GM23338 (cell line): ENCODE data around the gene KATNIP. TPM values are rescaled to one million over a fixed set of nuclear protein-coding genes. Genes with fewer than 3 reads are reported as not detected.

Source experiments
- ATAC-seq: fragments of 200-7000 bp; cut with Tn5 transposase; 3 replicates; pipeline ENCODE4 v1.9.1; 2020
- DNase-seq: peaks from one replicate; pipeline ENCODE4 v3.0.0-alpha.2; 2015; ENCODE audit warnings: low spot score
- H2AFZ ChIP-seq: fragments of 200-600 bp; sonication (generic); 2 replicates; pipeline ENCODE4 v1.8.0; 2016; ENCODE audit warnings: antibody characterized with exemption, mild to moderate bottlenecking, moderate library complexity
- H3F3A ChIP-seq: fragments of 200-600 bp; sonication (generic); replicated peaks from 2 replicates; pipeline ENCODE4 v1.8.0; 2017; ENCODE audit warnings: antibody characterized with exemption, mixed run types, low read depth
- H3K27ac ChIP-seq: fragments of 200-600 bp; sonication (generic); 2 replicates; pipeline ENCODE4 v1.6.1; 2016; ENCODE audit warnings: low read depth
- H3K27me3 ChIP-seq: fragments of 200-600 bp; sonication (generic); 2 replicates; pipeline ENCODE4 v1.8.0; 2016; ENCODE audit warnings: mild to moderate bottlenecking, mixed run types, moderate library complexity; ENCODE audit not compliant: insufficient read depth
- H3K36me3 ChIP-seq: fragments of 200-600 bp; sonication (generic); 2 replicates; pipeline ENCODE4 v1.8.0; 2016; ENCODE audit warnings: mild to moderate bottlenecking; ENCODE audit not compliant: insufficient read depth
- H3K4me1 ChIP-seq: fragments of 200-600 bp; sonication (generic); 2 replicates; pipeline ENCODE4 v1.8.0; 2016; ENCODE audit warnings: mild to moderate bottlenecking, moderate library complexity; ENCODE audit not compliant: insufficient read depth
- H3K4me2 ChIP-seq: fragments of 200-600 bp; sonication (generic); 2 replicates; pipeline ENCODE4 v1.7.1; 2017; ENCODE audit warnings: mixed run types
- H3K4me3 ChIP-seq: fragments of 200-600 bp; sonication (generic); 2 replicates; pipeline ENCODE4 v1.6.1; 2016; ENCODE audit warnings: mixed run types
- H3K79me2 ChIP-seq: fragments of 200-600 bp; sonication (generic); replicated peaks from 2 replicates; pipeline ENCODE4 v1.8.0; 2017; ENCODE audit warnings: mild to moderate bottlenecking; ENCODE audit not compliant: insufficient read depth
- H3K9me2 ChIP-seq: fragments of 200-600 bp; sonication (generic); 2 replicates; pipeline ENCODE4 v1.8.0; 2017; ENCODE audit not compliant: insufficient read depth
- H4K20me1 ChIP-seq: fragments of 200-600 bp; sonication (generic); replicated peaks from 2 replicates; pipeline ENCODE4 v1.8.0; 2017; ENCODE audit warnings: mild to moderate bottlenecking; ENCODE audit not compliant: insufficient read depth
- H3K27ac Mint-ChIP-seq: 2 replicates; pipeline ENCODE4 v1.8.0; 2020; ENCODE audit warnings: inconsistent platforms, mild to moderate bottlenecking, moderate library complexity, mixed read lengths
- H3K27me3 Mint-ChIP-seq: 3 replicates; pipeline ENCODE4 v1.8.0; 2022; ENCODE audit warnings: low read depth, mild to moderate bottlenecking, moderate library complexity, mixed read lengths, inconsistent platforms; ENCODE audit not compliant: insufficient read depth, poor library complexity
- H3K36me3 Mint-ChIP-seq: 3 replicates; pipeline ENCODE4 v1.8.0; 2021; ENCODE audit warnings: low read depth, mild to moderate bottlenecking, inconsistent platforms, moderate library complexity, mixed read lengths
- H3K4me1 Mint-ChIP-seq: 3 replicates; pipeline ENCODE4 v1.8.0; 2020; ENCODE audit warnings: mild to moderate bottlenecking, inconsistent platforms, mixed read lengths
- H3K4me3 Mint-ChIP-seq: 3 replicates; pipeline ENCODE4 v1.8.0; 2021; ENCODE audit warnings: moderate library complexity, mild to moderate bottlenecking, inconsistent platforms, mixed read lengths
- H3K9me3 Mint-ChIP-seq: 3 replicates; pipeline ENCODE4 v1.8.0; 2020; ENCODE audit warnings: moderate library complexity, mild to moderate bottlenecking, inconsistent platforms, mixed read lengths
- CREB1 ChIP-seq: fragments of 250-450 bp; sonication (Bioruptor Pico); IDR thresholded peaks from 2 replicates; pipeline ENCODE4 v1.5.0; 2020; ENCODE audit warnings: low read depth, mild to moderate bottlenecking, moderate library complexity
- CTCF ChIP-seq, 2 experiments: fragments of 200-600 bp in 1 of 2; sonication (generic) in 1 of 2; conservative IDR thresholded peaks; 2 replicates each; pipeline versions ENCODE4 v1.5.1 to v1.6.1; 2016 to 2017; ENCODE audit warnings: antibody characterized with exemption in 2 of 2, low read depth in 2 of 2, mild to moderate bottlenecking in 2 of 2, moderate library complexity in 1 of 2
- EZH2 ChIP-seq: fragments of 200-600 bp; sonication (generic); IDR thresholded peaks from one replicate; pipeline ENCODE4 v1.8.0; 2017; ENCODE audit warnings: antibody characterized with exemption, mild to moderate bottlenecking, low read depth; ENCODE audit not compliant: unreplicated experiment
- EZH2phosphoT487 ChIP-seq: fragments of 200-600 bp; sonication (generic); IDR thresholded peaks from one replicate; pipeline ENCODE4 v1.8.1; 2018; ENCODE audit warnings: antibody characterized with exemption; ENCODE audit not compliant: unreplicated experiment
- JUNB ChIP-seq: IDR thresholded peaks from one replicate; pipeline ENCODE4 v1.6.1; 2016; ENCODE audit warnings: antibody characterized with exemption; ENCODE audit not compliant: unreplicated experiment
- NANOG ChIP-seq: IDR thresholded peaks from 2 replicates; pipeline ENCODE4 v1.6.1; 2016; ENCODE audit warnings: antibody characterized with exemption, borderline replicate concordance
- POLR2AphosphoS5 ChIP-seq: IDR thresholded peaks from 2 replicates; pipeline ENCODE4 v1.6.1; 2016; ENCODE audit warnings: antibody characterized with exemption, low read depth
- REST ChIP-seq: IDR thresholded peaks from one replicate; pipeline ENCODE4 v1.6.1; 2018; ENCODE audit warnings: antibody characterized with exemption; ENCODE audit not compliant: unreplicated experiment
- STAT1 ChIP-seq: IDR thresholded peaks from one replicate; pipeline ENCODE4 v1.6.1; 2016; ENCODE audit warnings: antibody characterized with exemption; ENCODE audit not compliant: unreplicated experiment
- ZNF462 ChIP-seq: fragments of 250-450 bp; sonication (Bioruptor Pico); IDR thresholded peaks from 2 replicates; pipeline ENCODE4 v1.5.0; 2020; ENCODE audit warnings: mild to moderate bottlenecking, moderate library complexity
- polyA plus RNA-seq: library from polyadenylated mRNA; unstranded; fragments of >200 nt; fragmentation: Nextera tagmentation; extraction: Ambion mirVana; gene quantifications from 2 replicates; pipeline ENCODE4 v1.2.1, GENCODE V29; 2016
- total RNA-seq: library from RNA; depleted of rRNA; stranded (reverse); fragments of >200 nt; shearing (Covaris generic); gene quantifications from 2 replicates; pipeline ENCODE4 v1.2.3, GENCODE V29; 2014

KATNIP gene
- total and polyA plus RNA-seq, 2 experiments from 2014 or later: 7.0 to 11.8 TPM

- TF ChIP-seq ZNF462 (CRISPR knock-in tag) (no peak), EZH2phosphoT487 (no peak), POLR2AphosphoS5 (no peak), CREB1 (no peak)
These were observed 11.3 kb downstream of the KATNIP start (continued) for GRCh38 chr16:27561216-27561615.

GRCh38 chr16:27564224-27564623, 14.3 kb downstream of the KATNIP start:
- Histone ChIP-seq H3K9me2 (no peaks in the 10 kb centered on the region), H3K36me3 (no peaks in the 10 kb centered on the region; the same call in 1 of the 2 replicates), H3K4me2 (no peak overlapping the region), H3K4me1 (no peaks in the 10 kb centered on the region), H3K27me3 (no peaks in the 10 kb centered on the region), H3K27ac (no peak overlapping the region), H3F3A (no peaks in the 10 kb centered on the region), H4K20me1 (peaks cover 2% of the 10 kb centered on the region; the same call in 1 of the 2 replicates), H2AFZ (no peak overlapping the region), H3K79me2 (no peaks in the 10 kb centered on the region), H3K4me3 (no peak overlapping the region)
- ATAC-seq (no peak), DNase-seq (no peak)
- no peak overlapping the region for H3K4me3 Mint-ChIP-seq
- H3K9me3 Mint-ChIP-seq: no peaks in the 10 kb centered on the region
- H3K27ac Mint-ChIP-seq: no peak overlapping the region
- peaks cover 3% of the 10 kb centered on the region for H3K27me3 Mint-ChIP-seq
- no peaks in the 10 kb centered on the region for H3K36me3 Mint-ChIP-seq
- no peaks in the 10 kb centered on the region for H3K4me1 Mint-ChIP-seq
- TF ChIP-seq STAT1 (no peak), EZH2 (no peak), NANOG (no peak), JUNB (no peak), CTCF (conservative IDR thresholded peaks at IDR 0.05; ENCODE audit: low read depth in 2 of 2) (no peak), REST (no peak)
